Measurements from ENCODE around the gene FAM110A.
"Not testable (repeated sequence)": the region's sequence is repeated elsewhere in the genome, so short reads cannot be mapped to it uniquely, and the experiment has no call there.

FAM110A gene

DNA sequence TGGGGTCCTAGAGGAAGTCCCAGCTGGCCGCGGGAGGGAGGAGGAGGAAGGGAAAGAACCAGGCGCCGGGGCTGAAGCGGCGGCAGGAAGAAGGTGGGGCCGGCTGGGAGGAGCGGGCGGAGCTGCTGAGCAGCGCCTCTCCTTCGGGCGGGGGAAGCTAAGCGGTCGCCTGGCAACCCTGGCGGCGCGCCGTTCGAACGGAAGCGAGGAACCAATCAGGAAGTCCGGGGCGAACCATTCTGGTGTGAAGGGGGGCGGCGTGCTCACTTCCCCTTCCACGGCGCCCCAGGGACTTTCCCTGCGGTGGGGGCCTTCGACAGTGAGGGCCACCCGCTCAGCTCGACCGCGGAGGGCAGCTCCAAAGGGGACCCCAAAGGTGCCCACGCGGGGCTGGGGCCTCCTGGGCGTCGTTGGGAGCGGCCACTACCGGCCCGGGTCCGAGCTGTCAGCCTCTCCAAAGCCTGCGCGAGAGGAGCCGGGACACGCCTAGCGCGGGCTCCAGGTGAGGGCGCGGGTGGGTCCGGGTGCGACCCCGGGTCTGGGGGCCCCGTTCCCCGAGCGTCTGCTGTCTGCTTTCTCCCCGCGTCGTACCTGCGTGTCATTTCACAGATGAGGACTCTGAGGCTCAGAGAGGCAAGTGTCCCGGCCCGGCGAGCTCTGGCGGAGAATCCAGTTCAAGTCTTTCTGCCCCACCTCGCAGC is at the start of gene FAM110A:
Gene FAM110A (plus strand): TSS at position 266 of the 701 bp plus-strand sequence. CDS start 11,090 bp downstream, outside the sequence.
- no peaks in the 10 kb centered on the region for H3K27me3 Mint-ChIP-seq
- no peaks in the 10 kb centered on the region for H3K9me3 Mint-ChIP-seq
- H3K27ac Mint-ChIP-seq = peak within 1 kb of the TSS; percentile 89
- peaks cover 4% of the 10 kb centered on the region for H3K36me3 Mint-ChIP-seq (ENCODE audit: low read depth)
- H3K4me1 Mint-ChIP-seq (ENCODE audit: low read depth) = peaks cover 42% of the 10 kb centered on the region
- peak; percentile 95 for DNase-seq
- H3K4me3 Mint-ChIP-seq = peak within 1 kb of the TSS; percentile 89

DNA sequence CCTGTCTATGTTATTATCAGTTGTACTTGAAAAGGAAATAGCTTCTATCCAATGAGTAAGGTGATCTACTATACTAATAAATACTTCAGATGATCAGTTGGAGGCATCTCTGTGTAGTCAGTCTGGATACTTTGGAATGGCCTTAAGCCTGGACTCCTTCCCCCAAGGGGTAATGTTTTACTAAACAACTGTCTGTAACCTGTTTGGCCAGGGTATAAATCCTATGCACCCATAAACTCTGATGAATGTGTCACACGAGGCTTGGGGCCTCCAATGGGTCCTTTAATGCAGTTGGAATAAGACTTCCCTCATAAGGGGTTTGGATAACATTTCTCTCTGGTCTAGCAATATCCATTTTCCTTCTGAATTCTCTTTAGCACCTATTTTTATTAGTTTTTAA is 45.7 kb upstream of the FAM110A start:
- no peak for DNase-seq
- no peaks in the 10 kb centered on the region for H3K4me1 Mint-ChIP-seq (ENCODE audit: low read depth)
- H3K4me3 Mint-ChIP-seq = no peak overlapping the region
- peaks cover 38% of the 10 kb centered on the region for H3K27me3 Mint-ChIP-seq
- H3K27ac Mint-ChIP-seq = no peak overlapping the region
- H3K36me3 Mint-ChIP-seq (ENCODE audit: low read depth) = no peaks in the 10 kb centered on the region
- peaks cover 27% of the 10 kb centered on the region for H3K9me3 Mint-ChIP-seq

- Mint-ChIP-seq H3K36me3 (ENCODE audit: low read depth) (no peaks in the 10 kb centered on the region), H3K4me1 (ENCODE audit: low read depth) (no peaks in the 10 kb centered on the region), H3K9me3 (peaks cover 12% of the 10 kb centered on the region), H3K4me3 (no peak overlapping the region), H3K27ac (no peak overlapping the region), H3K27me3 (peaks cover 43% of the 10 kb centered on the region)
- no peak for DNase-seq
These were observed 42.5 kb upstream of the FAM110A start for GRCh38 chr20:791056-791455.

- no peak overlapping the region for H3K27ac Mint-ChIP-seq
- no peak for DNase-seq
- H3K4me3 Mint-ChIP-seq = no peak overlapping the region
- peaks cover 12% of the 10 kb centered on the region for H3K9me3 Mint-ChIP-seq
- peaks cover 39% of the 10 kb centered on the region for H3K27me3 Mint-ChIP-seq
- H3K36me3 Mint-ChIP-seq (ENCODE audit: low read depth) = no peaks in the 10 kb centered on the region
- H3K4me1 Mint-ChIP-seq (ENCODE audit: low read depth) = no peaks in the 10 kb centered on the region
These were observed 41.3 kb upstream of the FAM110A start for GRCh38 chr20:792248-792647.

DNA sequence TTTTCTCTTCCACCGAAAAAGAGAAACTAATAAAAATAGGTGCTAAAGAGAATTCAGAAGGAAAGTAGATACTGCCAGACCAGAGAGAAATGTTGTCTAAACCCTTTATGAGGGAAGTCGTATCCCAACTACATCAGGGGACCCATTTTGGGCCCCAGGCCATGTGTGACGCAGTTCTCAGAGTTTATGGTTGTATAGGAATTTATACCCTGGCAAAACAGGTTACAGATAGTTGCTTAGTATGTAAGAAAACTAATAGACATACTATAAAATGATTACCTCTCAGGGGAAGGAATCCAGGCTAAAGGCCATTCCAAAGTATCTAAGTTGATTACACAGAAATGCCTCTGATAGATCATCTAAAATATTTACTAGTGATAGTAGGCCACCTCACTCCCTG is 36.6 kb upstream of the FAM110A start:
- H3K27ac Mint-ChIP-seq = no peak overlapping the region
- H3K27me3 Mint-ChIP-seq = peaks cover 26% of the 10 kb centered on the region
- no peak overlapping the region for H3K4me3 Mint-ChIP-seq
- H3K9me3 Mint-ChIP-seq = peaks cover 5% of the 10 kb centered on the region
- no peak for DNase-seq
- H3K36me3 Mint-ChIP-seq (ENCODE audit: low read depth) = no peaks in the 10 kb centered on the region
- H3K4me1 Mint-ChIP-seq (ENCODE audit: low read depth) = no peaks in the 10 kb centered on the region

DNA sequence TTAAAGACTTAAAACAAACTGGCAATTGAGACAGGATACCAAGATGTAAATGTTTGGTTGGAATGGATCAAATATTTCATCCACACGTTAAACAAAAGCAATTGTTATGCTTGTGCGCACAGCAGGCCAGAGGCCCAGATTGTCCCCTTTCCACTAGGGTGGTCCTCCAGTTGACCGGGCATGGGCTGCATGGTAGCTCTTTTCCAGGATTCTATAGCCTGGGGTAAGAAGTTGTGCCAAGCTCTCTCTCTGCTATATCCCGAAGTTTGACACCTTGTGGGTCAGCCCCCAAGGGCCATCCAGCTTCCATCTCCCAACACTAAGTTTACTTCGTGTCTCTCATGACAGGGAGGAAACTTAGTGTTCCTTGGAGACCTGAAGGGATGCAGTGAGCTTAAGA is 34.8 kb upstream of the FAM110A start:
- DNase-seq; H3K4me1 Mint-ChIP-seq (ENCODE audit: low read depth); H3K27ac Mint-ChIP-seq; H3K4me3 Mint-ChIP-seq; H3K36me3 Mint-ChIP-seq (ENCODE audit: low read depth); H3K9me3 Mint-ChIP-seq: not testable (repeated sequence)
- peaks cover 28% of the 10 kb centered on the region for H3K27me3 Mint-ChIP-seq

GRCh38 chr20:800026-800425 is 33.5 kb upstream of the FAM110A start:
- DNase-seq; H3K4me1 Mint-ChIP-seq (ENCODE audit: low read depth); H3K4me3 Mint-ChIP-seq; H3K27ac Mint-ChIP-seq; H3K36me3 Mint-ChIP-seq (ENCODE audit: low read depth); H3K9me3 Mint-ChIP-seq: not testable (repeated sequence)
- peaks cover 28% of the 10 kb centered on the region for H3K27me3 Mint-ChIP-seq

DNA sequence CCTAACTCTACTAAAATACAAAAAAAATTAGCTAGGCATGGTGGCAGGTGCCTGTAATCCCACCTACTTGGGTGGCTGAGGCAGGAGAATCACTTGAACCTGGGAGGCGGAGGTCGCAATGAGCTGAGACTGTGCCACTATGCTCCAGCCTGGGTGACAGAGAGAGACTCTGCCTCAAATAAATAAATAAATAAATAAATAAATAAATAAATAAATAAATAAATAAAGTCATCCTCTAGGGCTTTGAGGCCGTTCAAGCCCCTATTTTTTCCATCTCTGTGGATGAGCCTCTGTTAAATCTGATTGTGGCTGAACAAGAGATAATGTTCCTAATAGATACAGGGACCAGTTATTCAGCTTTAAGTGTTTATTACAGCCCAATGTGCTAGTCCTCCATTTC is 31.8 kb upstream of the FAM110A start:
- Mint-ChIP-seq H3K9me3 (peaks cover 5% of the 10 kb centered on the region), H3K4me3 (no peak overlapping the region), H3K27me3 (peaks cover 20% of the 10 kb centered on the region), H3K27ac (no peak overlapping the region), H3K36me3 (ENCODE audit: low read depth) (no peaks in the 10 kb centered on the region), H3K4me1 (ENCODE audit: low read depth) (no peaks in the 10 kb centered on the region)
- DNase-seq = no peak

- no peaks in the 10 kb centered on the region for H3K36me3 Mint-ChIP-seq (ENCODE audit: low read depth)
- H3K4me3 Mint-ChIP-seq = no peak overlapping the region
- H3K4me1 Mint-ChIP-seq (ENCODE audit: low read depth) = no peaks in the 10 kb centered on the region
- no peak overlapping the region for H3K27ac Mint-ChIP-seq
- DNase-seq = no peak
- H3K9me3 Mint-ChIP-seq = peaks cover 5% of the 10 kb centered on the region
- H3K27me3 Mint-ChIP-seq = peaks cover 24% of the 10 kb centered on the region
These were observed 27.8 kb upstream of the FAM110A start for GRCh38 chr20:805713-806112.

DNA sequence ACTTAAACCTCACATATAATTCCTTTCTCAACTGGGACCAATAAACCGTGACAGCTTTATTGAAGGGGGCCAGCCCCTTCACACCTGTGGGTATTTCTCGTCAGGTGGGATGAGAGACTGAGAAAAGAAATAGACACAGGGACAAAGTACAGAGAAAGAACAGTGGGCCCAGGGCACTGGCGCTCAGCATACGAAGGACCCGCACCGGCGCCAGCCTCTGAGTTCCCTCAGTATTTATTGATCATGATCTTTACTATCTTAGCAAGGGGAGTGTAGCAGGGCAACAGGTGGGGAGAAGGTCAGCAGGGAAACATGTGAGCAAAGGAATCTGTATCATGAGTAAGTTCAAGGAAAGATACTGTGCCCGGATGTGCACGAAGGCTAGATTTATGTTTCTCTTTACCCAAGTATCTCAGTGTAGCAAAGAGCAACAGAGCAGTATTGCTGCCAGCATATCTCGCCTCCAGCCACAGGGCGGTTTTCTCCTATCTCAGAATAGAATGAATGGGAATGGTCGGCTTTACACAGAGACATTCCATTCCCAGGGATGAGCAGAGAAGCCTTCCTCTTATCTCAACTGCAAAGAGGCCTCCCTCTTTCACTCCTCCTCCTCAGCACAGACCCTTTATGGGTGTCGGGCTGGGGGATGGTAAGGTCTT is 21.6 kb upstream of the FAM110A start:
- not testable (repeated sequence) for H3K9me3 Mint-ChIP-seq; H3K4me3 Mint-ChIP-seq; H3K27ac Mint-ChIP-seq; H3K4me1 Mint-ChIP-seq (ENCODE audit: low read depth); DNase-seq; H3K36me3 Mint-ChIP-seq (ENCODE audit: low read depth)
- H3K27me3 Mint-ChIP-seq = peaks cover 36% of the 10 kb centered on the region

- peaks cover 36% of the 10 kb centered on the region for H3K27me3 Mint-ChIP-seq
- not testable (repeated sequence) for H3K36me3 Mint-ChIP-seq (ENCODE audit: low read depth); H3K4me1 Mint-ChIP-seq (ENCODE audit: low read depth); DNase-seq; H3K4me3 Mint-ChIP-seq; H3K9me3 Mint-ChIP-seq; H3K27ac Mint-ChIP-seq
These were observed 21.1 kb upstream of the FAM110A start for GRCh38 chr20:812435-812814.

DNA sequence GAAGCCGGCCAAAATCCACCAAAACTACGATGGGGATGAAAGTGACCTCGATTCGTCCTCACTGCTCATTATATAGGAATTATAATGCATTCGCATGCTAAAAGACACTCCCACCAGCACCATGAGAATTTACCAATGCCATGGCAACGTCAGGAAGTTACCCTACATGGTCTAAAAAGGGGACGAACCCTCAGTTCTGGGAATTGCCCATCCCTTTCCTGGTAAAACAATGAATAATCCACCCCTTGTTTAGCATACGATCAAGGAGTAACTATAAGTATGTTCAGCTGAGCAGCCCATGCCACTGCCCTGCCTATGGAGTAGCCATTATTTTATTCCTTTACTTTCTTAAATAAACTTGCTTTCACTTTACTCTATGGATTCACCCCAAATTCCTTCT is 20.1 kb upstream of the FAM110A start:
- Mint-ChIP-seq H3K9me3 (no peaks in the 10 kb centered on the region), H3K36me3 (ENCODE audit: low read depth) (no peaks in the 10 kb centered on the region), H3K27ac (no peak overlapping the region), H3K27me3 (peaks cover 36% of the 10 kb centered on the region), H3K4me1 (ENCODE audit: low read depth) (peaks cover 3% of the 10 kb centered on the region), H3K4me3 (no peak overlapping the region)
- no peak for DNase-seq

GRCh38 chr20:815226-815625 is 18.3 kb upstream of the FAM110A start:
- no peak for DNase-seq
- H3K4me1 Mint-ChIP-seq (ENCODE audit: low read depth) = peaks cover 4% of the 10 kb centered on the region
- H3K4me3 Mint-ChIP-seq = no peak overlapping the region
- H3K27me3 Mint-ChIP-seq = peaks cover 27% of the 10 kb centered on the region
- no peak overlapping the region for H3K27ac Mint-ChIP-seq
- H3K9me3 Mint-ChIP-seq = no peaks in the 10 kb centered on the region
- no peaks in the 10 kb centered on the region for H3K36me3 Mint-ChIP-seq (ENCODE audit: low read depth)

DNA sequence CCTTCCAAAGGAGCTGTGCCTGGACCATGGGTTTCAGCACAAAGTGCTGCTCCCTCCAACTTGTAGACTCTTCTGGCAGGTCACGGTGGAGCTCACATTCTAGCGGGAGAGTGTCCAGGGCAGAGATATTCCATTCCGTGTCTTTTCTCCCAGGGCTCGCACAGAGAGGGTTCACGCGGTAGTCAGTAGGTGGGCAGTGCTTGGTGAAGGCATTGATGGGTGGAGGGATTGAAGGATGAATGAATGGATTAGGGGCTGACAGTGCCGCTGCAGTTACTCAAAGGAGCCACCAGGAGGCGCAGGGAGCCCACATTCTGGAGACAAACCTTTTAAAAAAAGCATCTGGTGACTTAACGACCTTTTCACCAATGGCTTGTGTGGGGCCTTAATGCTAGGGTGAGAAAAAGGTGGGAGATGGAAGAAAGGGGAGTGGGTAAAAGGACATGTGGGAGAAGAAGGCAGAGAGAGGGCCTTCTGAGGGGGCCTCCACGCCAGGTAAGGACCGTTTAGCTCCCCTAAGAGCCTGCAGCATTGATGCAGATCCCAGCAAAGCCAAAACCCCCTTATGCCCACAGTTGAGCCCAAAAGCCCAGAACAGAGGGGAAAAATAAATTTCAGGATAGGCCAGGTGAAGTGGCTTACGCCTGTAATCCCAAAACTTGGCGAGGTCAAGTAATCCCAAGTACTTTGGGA is 17.5 kb upstream of the FAM110A start:
- H3K36me3 Mint-ChIP-seq (ENCODE audit: low read depth) = no peaks in the 10 kb centered on the region
- H3K9me3 Mint-ChIP-seq = no peaks in the 10 kb centered on the region
- no peak overlapping the region for H3K4me3 Mint-ChIP-seq
- no peak overlapping the region for H3K27ac Mint-ChIP-seq
- peak; percentile 75 for DNase-seq
- peaks cover 4% of the 10 kb centered on the region for H3K4me1 Mint-ChIP-seq (ENCODE audit: low read depth)
- H3K27me3 Mint-ChIP-seq = peaks cover 19% of the 10 kb centered on the region

GRCh38 chr20:818001-818664 is 15.4 kb upstream of the FAM110A start:
- DNase-seq = no peak
- no peaks in the 10 kb centered on the region for H3K9me3 Mint-ChIP-seq
- no peak overlapping the region for H3K27ac Mint-ChIP-seq
- no peaks in the 10 kb centered on the region for H3K36me3 Mint-ChIP-seq (ENCODE audit: low read depth)
- no peak overlapping the region for H3K4me3 Mint-ChIP-seq
- peaks cover 4% of the 10 kb centered on the region for H3K4me1 Mint-ChIP-seq (ENCODE audit: low read depth)
- H3K27me3 Mint-ChIP-seq = peaks cover 6% of the 10 kb centered on the region

Data from activated T-cell treated with anti-CD3 and anti-CD28 coated beads, Interleukin-2, amount 50 U/mL, for 24 hours (primary cell).